ENCODE results near the gene RALB. TPM values are rescaled to one million over a fixed set of nuclear protein-coding genes. Genes with fewer than 3 reads are reported as not detected.
"Not testable (repeated sequence)": the region's sequence is repeated elsewhere in the genome, so short reads cannot be mapped to it uniquely, and the experiment has no call there.

RALB gene
- polyA plus RNA-seq, 3 donors = 79.5 to 91.4 (median 90.9) TPM

DNA sequence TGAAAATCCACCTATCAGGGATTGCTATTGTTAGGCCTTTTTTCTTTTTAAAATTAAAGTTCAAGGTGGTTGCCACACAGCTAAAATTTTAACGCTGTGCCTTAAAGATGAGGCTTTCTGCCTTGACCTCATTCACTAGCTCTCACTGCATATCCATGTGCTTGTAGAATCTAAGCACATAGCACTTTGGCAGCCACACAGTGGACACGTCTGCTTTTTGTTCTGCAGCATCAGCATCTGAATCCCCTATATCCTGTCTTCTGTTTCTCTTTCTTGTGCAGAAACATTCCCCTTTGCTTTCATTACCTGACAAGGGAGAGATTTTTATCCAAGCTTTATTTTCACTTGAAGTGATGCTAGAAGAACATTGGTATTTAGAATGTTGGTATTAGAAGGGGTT lies 38.1 kb downstream of the RALB start:
- DNase-seq (ENCODE audit: low read depth in 3 of 3, low spot score in 2 of 3) = no peak

DNA sequence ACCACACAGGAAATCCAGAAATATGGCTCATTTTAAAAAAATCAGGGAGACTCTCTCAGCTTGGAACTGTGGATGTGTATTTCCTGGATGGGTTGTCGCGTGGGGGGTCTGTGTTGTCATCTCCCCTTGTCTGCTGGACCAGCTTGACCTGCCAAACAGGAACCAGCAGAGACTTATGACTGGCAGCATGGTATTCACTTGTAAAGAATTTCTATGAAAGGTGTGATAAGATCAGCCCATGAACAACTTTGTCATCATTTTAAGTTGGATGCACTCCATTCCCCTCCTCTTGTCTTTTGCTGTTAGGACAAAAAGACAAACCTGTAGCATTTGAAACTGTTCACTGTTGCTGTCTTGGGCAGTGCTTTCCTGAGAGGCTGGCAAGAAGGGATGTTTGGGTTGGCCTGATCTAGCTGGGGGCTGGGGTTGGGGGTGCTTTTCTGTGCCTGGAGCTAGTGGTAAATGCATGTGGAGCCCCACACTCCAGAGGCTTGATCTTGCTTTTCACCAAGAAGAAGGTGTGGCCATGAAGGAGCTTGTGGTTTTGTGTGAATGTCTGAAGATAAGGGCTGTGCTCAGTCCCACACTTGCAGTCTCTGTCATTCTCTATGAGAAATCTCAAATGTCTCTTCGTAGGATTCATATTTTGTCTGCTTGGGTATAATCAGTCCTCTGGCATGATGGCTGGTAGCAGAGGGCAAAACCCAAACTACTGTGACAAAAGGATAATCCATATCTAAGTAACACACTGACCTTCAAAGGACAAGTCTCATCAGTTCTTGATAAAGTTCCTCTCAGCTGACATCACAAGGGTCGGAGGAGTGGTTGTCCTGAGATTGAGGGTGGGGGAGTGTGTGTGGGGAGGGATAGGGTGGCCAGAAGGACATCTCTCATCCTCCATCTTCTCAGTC lies 39.0 kb downstream of the RALB start:
- no peak for DNase-seq (ENCODE audit: low read depth in 3 of 3, low spot score in 2 of 3)

DNA sequence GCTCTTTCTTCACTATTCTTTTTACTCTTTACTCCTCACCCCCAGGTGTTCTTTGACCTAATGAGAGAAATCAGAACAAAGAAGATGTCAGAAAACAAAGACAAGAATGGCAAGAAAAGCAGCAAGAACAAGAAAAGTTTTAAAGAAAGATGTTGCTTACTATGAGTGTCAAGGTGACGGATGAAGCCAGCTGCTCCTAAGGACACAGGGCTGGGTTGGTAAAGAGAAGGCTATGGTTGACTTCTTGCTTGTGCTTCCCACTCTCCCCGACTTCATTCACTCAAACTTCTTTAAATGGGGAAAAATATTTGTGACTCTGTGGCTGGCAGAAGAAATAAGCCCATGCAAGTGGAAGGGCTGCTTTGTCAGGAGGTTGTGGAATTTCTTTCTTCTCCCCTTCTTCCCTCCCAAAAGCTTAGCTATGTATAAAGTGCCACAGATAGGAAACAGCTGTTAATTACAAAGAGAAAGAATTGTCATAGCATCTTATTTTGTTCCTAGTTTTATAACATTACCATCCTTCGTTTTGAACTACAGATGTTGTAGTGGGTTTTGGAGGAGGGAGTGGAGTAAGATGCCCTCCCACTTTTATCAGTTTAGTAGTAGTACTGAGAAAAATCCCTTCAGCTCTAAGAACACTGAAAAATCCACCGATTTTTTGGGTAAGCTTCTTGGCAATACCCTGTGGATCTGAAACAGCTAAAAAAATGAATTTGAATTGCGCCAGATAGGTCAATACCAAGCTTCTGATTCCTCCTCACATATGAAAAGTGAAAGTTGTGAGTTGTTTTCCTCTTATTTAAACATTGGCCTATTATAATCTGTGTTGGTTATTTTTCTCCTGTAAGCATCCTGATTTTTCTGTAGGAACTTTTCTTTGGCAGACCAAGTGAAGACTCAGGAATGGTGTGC lies 40.7 kb downstream of the RALB start:
- DNase-seq (ENCODE audit: low read depth in 3 of 3, low spot score in 2 of 3) = no peak

DNA sequence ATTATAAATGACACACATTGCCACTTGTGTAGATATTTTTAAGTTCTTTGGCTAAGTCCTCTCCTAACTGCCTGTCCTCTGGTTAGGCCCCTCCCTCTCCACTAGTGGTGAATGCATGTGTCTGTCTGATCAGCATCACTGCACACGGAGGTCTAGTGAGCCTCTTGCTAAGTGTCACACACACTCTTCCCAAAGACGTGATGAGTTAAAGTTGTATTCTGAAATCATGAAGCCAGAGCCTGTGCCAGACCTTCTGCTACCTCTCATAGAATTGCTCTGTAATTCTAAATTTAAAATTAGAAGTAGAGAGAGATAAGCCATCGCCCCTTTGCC lies 41.3 kb downstream of the RALB start:
- DNase-seq (ENCODE audit: low read depth in 3 of 3, low spot score in 2 of 3) = no peak

DNA sequence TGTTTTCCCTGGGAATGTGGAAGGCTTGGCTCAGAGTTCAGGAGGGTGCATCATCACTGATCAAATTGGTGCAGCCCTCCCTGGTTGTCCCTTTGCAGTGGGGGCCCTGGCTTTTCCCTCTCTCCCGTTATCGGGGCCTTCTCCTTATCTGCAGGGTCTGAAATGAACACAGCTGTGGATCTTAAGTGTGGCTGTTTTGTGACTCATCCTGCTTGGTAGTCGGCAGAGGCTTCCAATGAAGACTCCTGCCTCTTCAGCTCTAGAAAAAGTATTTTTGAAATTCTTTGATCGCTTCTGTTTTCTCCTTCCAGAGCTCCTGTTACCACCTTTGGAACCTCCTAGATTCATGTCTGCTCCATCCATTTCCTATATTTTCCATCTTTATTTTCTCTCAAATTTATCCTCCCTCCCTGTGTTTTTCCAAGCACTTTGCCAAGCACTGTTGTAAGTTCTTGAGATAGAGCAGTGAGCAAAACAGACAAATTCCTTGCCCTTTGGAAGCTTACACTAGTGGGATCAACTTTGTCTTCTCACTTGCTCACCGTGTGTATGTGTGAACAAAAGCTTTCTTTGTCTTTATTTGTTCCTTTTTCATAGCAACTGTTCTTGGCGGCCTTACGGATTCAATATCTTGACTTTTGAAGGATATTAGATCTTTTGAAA lies 45.7 kb downstream of the RALB start:
- DNase-seq (ENCODE audit: low read depth in 3 of 3, low spot score in 2 of 3) = no peak

DNA sequence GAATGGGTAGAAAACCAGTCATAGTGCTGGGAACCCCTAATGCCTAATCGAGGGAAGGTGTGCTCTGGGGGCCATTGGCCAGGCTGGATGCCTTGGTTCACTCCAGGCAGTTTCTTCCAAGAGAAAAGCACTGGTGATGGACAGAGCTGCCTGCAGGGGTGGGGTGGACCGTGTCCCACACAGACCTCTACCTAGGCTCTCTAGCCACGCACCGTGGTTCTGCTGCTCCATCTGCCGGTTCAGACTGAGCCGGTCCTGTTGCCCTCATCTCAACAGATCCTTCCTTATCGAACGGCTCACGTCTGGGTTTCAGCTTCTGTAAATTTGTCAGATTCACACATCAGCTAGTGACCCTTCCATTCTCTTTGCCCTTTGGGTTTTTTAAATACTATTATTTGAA lies 46.4 kb downstream of the RALB start:
- DNase-seq (ENCODE audit: low read depth in 3 of 3, low spot score in 2 of 3) = no peak

DNA sequence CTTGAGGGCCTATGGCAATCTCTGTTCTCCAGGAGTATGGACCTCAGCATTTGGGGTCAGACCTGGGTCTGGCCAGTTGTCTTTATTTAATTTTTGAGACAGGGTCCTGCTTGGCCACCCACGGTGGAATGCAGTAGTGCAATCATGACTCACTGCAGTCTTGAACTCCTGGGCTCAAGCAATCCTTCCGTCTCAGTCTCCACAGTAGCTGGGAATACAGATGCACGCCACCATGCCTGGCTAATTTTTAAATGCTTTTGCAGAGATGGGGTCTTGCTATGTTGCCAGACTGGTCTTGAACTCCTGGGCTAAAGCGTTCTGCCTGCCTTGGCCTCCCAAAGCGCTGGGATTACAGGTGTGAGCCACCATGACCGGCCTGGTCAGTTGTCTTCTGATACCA lies 46.9 kb downstream of the RALB start:
- no peak for DNase-seq (ENCODE audit: low read depth in 3 of 3, low spot score in 2 of 3)

DNA sequence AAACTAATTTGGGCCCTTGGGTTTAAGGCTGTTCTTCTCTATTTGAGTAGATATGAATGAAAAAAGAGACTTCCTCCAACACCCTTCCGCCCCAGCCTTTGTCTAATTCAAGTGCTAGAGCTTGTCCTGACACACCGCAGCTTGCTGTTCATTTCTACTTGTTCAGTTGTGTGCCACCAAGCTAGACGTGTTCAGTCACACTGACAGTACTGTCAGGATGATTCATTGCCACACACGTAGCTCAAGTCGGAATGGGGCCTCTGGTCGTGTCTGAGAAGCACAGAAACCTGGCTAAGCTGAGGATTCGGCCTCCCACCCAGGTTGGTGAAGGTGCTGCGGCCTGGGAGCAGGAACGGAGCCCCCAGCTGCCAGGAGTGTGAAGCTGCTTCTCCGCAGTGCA lies 47.7 kb downstream of the RALB start:
- DNase-seq (ENCODE audit: low read depth in 3 of 3, low spot score in 2 of 3) = no peak

DNA sequence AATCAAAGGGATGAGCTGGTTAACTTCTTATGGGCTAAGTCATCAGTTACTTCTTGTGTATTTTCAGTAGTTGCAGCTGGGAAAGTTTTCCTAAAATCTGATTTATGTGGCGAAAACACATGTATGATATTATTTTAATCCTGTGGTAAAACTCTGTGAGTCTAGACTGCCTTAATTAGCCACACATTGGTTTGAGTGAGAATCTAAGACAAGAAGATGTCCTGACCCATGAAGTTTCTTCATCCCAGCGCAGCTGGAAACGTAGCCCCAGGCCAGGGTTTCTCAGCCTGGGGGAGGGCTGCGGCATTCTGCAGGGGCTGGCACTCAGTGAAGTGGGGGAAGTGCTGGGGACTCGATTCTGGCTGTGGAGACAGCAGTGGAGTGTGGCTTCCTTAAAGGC lies 48.6 kb downstream of the RALB start:
- no peak for DNase-seq (ENCODE audit: low read depth in 3 of 3, low spot score in 2 of 3)

DNA sequence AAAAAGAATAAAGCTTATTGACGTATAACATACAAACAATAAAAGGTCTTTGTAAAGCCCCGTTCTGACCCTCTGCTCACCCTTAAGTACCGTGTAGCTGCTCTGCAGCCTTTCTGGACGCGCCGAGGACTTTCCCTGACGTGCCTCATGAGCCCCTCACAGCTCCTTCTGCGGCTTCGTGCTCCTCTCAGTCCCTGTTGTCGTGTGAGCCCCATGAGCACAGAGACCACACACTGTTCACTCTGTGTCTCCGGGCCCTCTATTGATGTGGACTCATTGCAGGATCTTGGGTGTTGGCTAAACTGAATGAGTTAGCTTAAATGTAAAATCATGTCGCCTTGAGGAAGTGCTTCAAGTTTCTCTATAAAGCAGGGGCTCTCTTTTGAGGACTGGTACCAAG lies 49.6 kb downstream of the RALB start:
- no peak for DNase-seq (ENCODE audit: low read depth in 3 of 3, low spot score in 2 of 3)

DNA sequence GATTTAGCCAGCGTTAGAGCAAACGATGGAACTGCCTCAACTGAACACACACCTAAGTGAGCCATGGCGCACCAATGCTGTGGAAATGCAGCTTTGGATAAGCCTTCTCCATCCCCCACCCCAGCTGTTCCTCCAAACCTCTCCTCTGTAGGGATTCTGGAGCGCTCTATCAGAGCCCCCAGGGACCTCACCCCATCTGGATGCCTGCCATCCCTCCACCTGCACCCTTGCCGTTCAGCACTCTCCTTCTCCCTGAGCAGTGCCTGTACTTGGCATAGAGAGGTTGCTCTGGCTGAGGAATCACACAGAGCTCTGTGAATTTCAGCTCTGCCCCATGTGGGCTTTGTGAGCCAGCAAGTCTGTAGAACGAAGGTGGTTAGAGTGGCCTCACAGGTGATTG lies 50.5 kb downstream of the RALB start:
- DNase-seq (ENCODE audit: low read depth in 3 of 3, low spot score in 2 of 3) = no peak

DNA sequence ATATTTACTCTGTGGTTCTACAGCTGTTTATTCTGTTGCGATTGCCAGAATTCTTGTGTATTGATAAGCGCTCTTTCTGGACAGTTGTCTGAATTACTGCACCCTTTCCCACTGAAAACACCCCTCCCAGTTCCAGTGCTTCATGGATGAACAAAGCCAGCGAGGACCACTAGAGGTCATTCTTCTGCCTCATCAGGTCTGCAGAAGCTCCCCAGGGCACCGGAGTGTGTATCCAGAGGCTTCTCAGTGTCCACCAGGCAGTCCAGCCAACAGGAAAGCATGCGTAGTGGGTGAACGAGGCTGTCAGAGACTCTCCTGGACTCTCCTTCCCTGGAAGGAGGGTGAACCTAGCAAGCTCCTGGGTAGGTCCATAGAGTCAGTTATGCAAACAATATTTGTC lies 52.6 kb downstream of the RALB start:
- no peak for DNase-seq (ENCODE audit: low read depth in 3 of 3, low spot score in 2 of 3)

DNA sequence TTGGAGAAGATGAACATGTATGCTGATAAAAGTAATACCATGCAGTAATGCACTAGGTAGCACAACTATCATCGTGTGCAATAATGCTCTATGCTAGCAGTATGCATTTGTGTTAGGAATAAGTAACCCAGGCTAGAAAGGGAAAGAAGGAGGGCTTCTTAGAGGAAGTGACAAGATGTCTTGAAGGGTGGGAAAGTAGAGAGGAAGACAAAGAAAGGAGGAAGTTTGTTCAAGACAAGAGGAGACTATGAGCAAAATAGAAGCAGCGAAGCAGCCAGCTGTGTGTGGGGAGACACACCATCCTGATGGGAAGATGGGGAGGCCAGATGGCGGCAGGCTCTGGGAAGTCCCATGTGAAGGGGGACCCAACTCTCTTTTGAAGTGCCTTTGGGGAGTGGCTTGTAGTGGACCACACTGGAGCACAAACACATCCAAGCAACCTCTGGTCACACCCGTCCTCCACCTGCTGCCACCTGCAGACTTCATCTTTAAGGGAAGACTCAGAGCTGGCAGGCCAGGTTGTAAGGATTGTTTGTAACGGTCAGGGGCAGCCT lies 53.4 kb downstream of the RALB start:
- DNase-seq (ENCODE audit: low read depth in 3 of 3, low spot score in 2 of 3) = no peak

DNA sequence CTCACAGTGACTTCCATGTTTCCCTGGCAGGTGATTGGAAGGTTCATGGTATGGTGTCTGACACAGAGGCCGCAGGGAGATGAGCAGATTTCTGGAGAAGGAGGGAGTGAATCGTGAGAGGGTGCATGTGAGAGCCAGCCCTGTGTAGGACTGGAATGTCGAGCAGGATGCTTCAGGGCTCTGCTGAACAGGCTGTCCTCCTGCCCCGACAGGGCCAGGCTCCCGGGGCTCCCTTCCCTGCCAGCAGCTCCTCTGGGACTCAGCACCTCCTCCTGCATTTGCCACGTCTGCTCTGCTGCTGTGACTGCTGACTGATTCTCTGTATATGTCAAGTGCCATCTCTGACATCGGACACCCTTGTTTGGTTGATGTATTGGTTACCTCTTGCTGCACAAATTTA lies 54.8 kb downstream of the RALB start:
- DNase-seq (ENCODE audit: low read depth in 3 of 3, low spot score in 2 of 3) = no peak

DNA sequence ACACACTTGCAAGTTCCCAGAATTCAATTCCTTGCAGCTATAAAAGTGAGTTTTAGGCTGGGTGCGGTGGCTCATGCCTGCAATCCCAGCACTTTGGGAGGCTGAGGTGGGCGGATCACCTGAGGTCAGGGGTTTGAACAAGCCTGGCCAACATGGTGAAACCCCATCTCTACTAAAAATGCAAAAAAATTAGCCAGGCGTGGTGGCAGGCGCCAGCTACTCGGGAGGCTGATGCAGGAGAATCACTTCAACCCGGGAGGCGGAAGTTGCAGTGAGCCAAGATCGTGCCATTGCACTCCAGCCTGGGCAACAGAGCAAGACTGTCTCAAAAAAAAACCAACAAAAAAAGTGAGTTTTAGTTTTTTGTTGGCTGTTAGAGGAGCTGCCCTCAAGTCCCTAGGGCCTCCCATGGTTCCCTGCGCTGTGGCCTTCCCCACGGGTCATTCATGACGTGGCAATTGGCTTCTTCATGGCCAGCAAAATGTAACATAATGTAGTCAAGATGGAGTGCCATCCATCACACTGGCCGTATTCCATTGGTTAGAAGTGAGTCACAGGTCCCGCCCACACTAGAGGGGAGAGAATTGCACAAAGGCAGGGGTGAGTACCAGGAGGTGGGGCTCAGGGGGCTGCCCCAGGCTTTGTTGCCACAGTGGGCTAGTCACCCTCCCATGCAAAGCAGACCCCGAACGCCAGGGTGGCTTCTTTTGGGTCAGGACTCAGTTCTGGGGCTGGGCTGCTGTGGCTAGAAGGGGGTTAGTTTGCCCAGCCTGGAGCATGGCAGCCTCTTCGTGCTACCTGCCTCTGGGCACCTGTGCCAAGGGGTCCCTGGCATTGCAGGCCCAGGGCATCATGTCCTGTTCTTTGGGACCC lies 55.6 kb downstream of the RALB start:
- no peak for DNase-seq (ENCODE audit: low read depth in 3 of 3, low spot score in 2 of 3)

DNA sequence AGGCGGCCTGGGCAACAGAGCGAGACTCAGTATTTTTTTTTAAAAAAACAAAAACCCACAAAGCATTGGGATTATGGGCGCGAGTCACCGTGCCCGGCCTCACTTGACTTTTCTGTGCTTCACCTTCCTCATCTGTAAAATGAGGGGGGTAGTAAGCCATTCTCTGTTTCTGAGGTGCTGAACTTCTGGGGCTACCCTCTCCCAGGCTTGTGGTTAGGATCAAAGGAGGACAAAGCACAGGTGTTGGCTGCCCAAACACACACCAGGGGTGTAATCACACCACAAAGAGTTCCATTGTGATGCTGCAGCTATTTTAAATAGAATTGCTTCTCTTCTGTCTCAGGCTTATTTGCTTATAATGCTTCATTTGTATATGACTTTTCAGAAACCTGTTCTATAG lies 57.5 kb downstream of the RALB start:
- DNase-seq (ENCODE audit: low read depth in 3 of 3, low spot score in 2 of 3) = no peak

DNA sequence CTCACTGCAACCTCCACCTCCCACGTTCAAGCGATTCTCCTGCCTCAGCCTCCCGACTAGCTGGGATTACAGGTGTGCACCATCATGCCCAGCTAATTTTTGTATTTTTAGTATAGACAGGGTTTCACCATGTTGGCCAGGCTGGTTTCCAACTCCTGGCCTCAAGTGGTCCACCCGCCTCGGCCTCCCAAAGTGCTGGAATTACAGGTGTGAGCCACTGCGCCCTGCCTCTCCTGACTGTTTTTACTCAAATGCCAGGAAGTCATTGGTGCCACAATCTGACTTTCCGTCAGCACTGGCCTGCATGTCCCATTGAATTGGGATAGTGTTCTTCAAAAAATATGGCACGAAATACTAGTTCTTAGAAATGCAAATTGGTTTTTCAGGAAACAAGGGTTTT lies 58.2 kb downstream of the RALB start:
- DNase-seq (ENCODE audit: low read depth in 3 of 3, low spot score in 2 of 3) = not testable (repeated sequence)

DNA sequence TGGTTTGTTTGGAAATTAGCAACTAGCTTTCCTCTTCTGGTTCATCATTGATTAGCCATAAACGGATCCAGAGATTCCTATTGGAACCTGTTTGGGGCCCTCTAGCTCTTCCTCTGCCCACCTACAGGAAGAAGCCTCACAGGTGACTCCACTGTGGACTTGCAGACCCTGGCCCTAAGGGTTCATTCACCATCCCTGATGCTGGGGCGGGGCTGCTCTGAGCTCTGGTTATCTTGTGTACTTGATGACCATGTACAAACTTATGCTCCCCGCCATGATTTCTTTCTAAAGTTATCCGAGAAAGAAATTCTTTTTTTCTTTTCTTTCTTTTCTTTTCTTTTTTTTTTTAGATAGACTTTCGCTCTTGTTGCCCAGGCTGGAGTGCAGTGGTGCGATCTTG lies 59.4 kb downstream of the RALB start:
- DNase-seq (ENCODE audit: low read depth in 3 of 3, low spot score in 2 of 3) = no peak

DNA sequence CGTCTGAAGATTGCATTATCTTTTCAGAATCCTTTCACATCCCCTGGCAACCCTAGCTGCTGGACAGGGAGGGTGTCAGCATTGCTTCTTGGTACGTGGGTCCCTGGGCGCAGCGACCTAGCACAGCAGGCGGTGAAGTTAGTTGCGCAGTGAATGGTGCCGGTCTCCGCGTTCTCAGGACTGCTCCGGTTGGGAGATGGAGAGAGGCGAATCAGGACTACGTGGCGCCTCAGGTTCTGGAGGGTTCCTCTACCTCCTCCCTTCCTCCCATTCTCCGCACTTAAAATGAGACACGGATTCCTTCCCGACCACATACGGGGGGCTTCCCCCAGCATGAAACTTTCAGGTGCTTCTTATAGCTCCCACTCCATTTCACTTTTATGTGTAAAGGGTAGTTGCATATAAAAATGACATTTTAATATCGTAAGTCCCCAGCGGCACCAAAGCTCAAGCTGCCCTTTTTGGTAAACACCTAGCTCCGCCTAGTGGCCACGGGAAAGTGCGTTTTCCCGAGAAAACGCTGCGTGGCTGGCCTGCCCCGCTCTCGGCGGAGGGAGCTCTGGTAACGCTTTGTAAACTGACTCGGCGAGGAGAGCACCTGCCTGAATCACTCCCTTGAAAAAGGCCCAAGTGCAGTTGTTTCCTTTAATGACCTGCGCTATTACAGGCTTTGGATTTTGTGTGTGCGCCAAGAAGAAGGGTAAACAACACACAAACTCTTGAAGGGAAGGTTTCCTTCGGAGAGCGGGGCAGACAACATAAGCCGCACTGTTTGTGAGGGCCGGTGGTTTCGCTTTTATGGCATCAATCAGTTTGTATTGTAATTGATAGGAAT lies 60.4 kb downstream of the RALB start:
- peak; percentile 74 to 78 (median 74) for DNase-seq (ENCODE audit: low read depth in 3 of 3, low spot score in 2 of 3)
